ENCODE results near the gene RASGEF1C. TPM values are rescaled to one million over a fixed set of nuclear protein-coding genes. Genes with fewer than 3 reads are reported as not detected.

RASGEF1C gene
- total RNA-seq, 1 donor from 2014 or later = not detected

DNA sequence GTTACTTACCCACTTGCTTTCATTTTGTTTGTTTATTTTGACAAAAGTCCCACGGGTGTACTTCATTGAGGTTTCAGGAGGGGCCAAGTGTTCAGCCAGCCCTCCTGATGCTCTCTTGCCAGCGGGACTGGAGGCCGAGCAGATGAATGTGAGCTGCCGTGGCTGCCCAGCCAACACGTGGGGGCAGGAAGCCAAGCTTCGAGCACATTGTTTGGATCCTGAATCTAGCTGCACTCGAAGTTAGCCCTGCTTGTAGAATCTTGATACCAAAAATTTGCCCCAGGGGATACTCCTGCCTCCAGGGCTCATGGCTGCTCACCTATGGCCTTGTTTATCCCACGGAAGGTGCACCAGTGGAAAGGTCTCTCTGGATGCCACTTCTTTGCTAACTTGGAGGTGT lies 49.3 kb downstream of the RASGEF1C start:
- DNase-seq (ENCODE audit: low spot score) = no peak

DNA sequence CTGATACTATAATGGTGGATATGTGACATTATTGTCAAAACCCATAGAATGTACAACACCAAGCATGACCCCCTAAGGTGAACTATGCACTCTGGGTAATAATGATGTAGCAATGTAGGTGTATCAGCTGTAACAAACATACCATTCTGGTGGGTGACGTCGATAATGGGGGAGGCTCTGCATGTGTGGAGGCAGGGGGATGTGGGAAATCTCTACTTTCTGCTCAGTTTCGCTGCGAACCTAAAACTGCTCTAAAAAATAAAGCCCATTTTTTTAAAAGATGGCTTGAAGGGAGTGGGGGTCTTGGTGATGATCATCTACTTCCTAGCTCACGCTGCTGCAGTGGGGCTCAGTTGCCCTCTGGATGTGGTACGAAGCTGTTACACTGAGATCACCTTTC lies 51.1 kb downstream of the RASGEF1C start:
- no peak for DNase-seq (ENCODE audit: low spot score)

DNA sequence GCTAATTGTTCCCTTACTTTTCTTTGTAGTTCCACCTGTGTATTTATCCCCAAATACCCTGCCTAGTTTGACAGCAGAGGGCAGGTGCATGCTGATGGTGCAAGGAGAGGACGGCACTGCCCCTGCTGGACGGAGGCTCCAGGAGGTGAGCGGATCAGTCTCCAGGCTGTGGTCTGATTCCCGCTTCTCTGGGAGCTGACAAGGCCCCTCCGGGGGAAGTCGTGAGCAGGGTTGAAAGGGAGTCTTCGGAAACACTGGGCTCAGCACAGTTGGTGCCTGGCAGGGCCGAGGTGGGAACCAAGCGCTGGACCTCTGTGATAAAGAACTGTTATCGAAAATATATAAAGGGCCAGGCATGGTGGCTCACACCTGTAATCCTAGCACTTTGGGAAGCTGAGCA lies 52.9 kb downstream of the RASGEF1C start:
- DNase-seq (ENCODE audit: low spot score) = no peak

DNA sequence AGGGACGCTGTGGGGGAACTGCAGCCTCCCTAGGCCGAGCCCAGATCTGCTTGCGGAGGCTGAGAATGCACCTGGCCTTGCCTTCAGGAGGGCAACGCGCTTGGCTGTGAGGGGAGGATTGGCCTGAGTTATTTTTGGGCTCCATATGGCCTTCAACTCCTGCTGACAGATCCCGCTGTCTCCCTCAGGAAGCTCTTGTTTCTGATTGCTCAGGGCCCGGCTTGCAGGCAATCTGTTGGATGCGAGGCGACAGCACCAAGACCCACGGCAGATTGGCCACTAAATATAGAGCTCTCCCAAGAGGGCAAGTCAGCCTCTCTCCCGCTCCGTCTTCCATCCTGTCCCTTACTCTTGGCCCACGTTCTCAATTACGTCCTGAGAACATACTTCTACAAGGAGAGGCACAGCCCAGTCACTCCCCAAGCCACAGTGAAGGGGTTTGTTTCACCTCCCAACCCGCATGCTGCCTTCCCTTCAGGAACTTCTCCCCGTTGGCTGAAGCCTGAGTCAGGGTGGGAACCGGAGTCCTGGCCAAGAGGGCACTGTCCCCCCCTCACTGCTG lies 53.6 kb downstream of the RASGEF1C start:
- no peak for DNase-seq (ENCODE audit: low spot score)

DNA sequence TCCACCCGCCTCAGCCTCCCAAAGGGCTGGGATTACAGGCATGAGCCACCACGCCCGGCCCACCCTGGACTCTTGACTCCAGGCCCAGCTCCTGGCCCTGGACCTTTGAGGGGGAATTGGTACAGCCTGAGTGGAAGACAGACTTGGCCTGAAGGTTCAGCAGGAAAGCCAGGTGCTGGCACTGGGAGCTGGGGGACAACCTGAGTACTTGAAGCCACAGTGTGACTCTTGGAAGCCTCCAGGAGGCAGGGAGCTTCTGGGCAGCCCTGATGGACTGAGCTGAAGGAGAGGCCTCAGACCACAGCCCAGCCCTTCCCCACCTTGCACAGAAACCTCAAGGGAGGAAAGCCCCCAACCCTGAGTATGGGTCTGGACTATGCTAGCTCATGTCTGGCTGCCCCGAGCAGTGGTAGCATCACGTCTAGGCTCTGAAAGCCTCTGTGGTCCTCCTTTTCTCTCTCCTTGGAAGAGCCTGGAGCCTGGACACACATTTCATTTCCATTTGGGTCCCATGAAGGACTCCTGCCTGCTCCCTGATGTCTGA lies 54.1 kb downstream of the RASGEF1C start:
- DNase-seq (ENCODE audit: low spot score) = no peak

GRCh38 chr5:180153991-180154390 lies 55.0 kb downstream of the RASGEF1C start:
- no peak for DNase-seq (ENCODE audit: low spot score)

GRCh38 chr5:180153099-180153498 lies 55.9 kb downstream of the RASGEF1C start:
- DNase-seq (ENCODE audit: low spot score) = no peak

DNA sequence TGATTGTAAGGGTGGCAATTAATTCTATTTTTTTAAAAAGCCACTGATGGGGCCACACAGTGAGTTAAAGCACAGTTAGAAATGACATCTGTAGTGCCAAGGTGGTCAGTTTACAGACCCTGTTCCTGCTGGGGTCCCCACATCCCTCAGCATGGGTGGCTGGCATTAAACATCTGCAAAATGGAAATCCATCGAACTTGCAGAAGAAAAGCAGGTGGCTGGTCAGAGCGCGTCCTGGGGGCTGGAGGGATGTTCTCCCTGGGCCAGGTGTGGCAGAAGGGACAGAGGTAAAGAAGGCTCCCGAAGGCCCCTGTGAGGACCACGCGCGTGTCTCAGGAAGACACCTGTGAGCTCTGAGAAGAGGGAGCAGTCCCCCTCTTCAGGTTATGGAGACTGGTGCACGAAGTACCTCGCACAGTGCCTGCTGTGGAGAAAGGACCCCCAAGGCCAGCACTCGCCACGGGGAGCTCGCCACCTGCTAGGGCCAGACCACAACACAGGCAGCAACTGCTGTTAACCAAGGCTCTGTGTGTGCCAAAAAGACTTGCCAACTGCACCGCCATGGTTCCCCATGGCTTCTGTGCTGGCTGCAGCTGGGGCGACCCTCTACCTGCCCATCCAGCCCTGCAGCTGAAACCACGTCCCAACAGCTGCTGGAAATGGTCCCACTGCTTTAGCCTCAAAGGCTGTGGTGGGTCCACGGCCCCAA lies 65.2 kb downstream of the RASGEF1C start:
- DNase-seq (ENCODE audit: low spot score) = no peak

DNA sequence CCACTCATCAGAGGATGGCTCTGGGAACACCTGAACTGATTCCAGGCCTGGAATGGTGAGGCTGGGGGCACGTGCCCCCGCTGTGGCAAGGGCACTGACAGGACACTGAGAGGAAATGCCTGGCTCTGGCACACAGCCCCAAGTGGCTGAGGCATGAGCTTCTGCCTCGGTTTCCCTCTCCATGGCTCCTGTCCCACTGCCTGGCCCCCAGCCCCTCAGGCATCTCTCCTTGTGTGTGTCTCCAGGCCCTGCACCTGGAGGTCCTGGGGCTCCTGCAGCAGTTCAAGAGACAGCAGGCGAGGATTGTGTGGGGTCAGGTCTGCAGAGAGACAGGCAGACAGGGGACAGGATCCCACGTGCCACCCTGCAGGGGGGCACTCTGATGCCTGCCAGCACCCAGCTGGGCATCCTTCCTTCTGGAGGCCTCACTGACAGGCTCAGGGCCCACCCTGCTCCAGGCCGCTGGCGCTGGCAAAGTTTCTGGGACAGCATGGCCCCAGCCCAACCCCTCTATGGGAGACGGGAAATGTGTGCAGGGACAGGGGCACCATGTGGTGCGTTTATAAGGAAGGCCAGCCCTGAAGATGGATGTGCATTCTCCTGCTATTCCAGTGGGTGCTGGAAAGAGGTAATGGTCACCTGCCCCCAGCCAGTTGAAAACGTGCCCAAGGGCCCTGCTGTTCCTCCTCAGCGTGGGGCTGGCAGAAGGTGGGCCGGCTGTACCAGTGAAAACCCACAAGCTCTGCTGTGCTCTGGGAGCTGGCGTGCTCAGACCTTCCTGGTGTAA lies 66.0 kb downstream of the RASGEF1C start:
- no peak for DNase-seq (ENCODE audit: low spot score)

DNA sequence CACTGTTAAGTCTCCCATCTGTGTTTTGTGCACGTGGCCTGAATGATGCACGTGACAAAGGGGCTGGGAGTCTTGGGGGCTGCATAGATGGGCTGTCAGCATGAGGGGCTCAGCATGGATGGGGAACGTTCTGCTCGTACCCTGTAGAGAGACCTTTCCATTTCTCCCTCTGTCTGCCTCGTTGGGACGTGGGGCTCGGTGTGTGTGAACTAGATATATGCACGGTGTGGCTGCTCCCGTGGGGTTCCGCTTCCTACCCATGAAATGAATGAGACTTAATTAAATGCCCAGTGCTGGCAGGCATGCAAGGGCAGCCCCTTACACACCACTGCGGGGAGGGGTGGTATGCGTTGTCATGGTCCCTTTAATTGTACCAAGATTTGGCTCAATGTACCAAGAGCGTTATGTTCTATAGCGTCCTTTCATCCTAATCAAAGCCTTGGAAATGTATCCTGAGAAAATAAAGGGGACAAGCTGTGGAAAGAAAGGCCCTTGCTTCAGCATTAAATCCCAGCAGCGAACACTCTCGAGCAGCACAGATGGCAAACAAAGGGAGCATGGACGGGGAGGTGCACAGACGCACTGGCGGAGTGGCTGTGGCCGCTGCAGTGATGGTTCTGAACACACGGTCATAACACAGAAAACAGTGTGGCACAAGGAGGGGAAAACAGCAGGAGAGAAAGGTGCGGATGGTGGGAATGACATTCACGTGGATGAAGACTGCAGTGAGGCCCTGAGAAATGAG lies 66.8 kb downstream of the RASGEF1C start:
- no peak for DNase-seq (ENCODE audit: low spot score)

- no peak for DNase-seq (ENCODE audit: low spot score)
These were observed 67.8 kb downstream of the RASGEF1C start for GRCh38 chr5:180141068-180141660.

- no peak for DNase-seq (ENCODE audit: low spot score)
These were observed 68.4 kb downstream of the RASGEF1C start for GRCh38 chr5:180140571-180140970.

DNA sequence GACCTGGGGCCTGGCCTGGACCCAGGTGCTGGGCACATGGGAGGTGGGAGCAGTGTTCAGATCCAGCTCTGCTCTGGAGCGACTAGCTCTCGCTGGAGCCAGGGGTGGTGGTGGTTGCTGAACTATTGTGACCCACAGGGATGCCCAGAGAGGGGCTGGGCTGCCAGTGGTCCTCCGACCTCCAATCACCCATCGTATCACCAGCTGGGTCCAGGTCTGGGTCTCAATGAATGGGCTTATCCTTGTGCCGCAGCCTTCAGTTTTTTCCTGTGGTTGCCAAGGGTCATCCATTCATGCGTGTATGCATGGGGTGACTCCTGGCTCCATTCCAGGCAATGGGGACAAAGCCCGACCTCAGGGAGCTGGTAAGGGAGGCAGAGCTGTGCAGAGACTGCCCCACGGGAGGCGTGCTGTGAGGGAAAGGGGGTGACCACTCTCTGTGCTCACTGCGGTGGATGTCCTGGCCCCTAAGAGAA lies 68.9 kb downstream of the RASGEF1C start:
- DNase-seq (ENCODE audit: low spot score) = no peak

DNA sequence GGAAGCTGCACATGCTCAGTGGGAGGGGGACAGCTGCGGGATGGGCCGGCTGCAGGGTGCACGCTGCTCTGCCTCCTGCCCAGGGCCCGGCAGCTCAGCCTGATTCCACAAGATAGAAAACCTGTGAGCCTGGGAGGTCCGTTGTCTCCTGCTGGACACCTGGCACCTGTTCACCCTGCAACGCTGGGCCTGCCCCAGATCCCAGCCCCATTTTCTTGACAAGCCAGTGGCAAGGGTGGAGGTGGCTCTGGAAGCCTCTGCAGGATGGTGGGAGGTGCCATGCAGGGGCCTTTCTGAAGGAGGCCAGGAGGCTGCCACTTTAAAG lies 69.3 kb downstream of the RASGEF1C start:
- DNase-seq (ENCODE audit: low spot score) = no peak

- no peak for DNase-seq (ENCODE audit: low spot score)
These were observed 69.9 kb downstream of the RASGEF1C start for GRCh38 chr5:180138976-180139730.

DNA sequence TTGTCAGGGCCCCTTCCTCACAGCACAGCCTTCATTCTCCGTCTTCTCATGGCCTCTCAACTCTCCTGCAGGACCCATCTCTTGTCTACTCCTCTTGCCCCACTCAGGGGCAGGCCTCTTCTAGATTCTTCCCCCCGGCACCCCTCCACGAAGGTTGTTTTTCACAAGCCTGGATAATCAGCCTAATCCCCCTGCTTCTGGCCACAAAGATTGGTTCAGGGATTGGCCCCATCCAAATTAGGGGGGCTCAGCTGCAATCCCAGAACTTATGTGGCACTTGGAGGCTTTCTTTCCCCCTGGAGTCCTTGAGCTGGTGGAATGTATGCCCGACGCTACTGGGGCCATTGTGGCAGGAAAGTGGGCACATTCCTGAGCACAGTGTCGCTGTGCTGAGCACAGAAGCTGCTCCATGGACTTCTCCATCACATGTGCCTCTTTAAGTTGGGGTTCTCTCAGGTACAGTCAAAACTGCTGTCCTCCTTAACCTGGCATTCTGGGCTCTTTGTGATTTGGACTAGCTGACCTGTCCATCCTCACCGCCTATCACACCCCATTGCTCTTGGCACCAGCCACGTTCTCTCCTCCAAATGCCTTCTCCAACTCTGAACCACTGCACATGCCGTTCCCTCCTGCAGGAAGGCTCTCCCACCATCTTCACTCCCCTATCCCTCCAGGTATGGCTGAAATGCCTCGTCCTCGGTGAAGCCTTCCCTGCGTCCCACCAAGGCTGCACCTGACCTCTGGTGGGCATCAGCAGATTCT lies 70.6 kb downstream of the RASGEF1C start:
- no peak for DNase-seq (ENCODE audit: low spot score)

GRCh38 chr5:180137401-180138213 lies 71.4 kb downstream of the RASGEF1C start:
- DNase-seq (ENCODE audit: low spot score) = no peak

DNA sequence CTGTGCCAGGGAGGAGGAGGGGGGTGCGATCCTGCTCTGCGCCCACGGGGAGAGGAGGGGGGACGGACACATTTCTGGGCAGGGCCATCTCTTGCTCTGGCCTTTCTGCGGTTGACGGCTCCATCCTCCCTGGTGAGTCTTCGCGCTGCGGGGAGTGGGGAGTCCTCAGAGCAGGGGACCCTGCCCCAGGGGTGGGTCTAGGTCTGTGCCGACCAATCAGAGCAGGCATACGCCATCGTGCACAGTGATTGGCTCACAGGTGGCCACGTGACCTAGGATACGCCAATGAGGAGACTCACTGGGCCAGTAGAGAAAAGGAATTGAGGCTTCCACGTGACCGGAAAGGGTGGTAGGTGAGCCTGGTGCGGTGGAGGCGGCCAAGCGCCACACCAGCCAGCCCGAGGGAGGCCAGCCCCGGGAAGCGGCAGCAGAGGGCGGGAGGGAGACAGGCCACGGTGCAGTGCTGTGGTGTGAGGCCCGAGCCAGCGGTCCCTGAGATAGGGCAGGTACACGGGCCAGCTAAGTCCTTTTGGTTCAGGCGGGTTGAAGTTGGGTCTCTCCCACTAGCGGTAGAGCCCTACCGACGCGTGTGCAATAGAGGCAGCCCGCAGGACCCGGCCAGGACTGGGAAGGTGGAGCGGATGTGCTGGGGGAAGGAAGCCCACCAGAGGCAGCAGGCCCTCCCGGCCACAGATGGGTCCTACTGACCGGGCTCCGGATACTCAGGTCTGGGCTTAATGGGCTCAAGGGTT lies 72.2 kb downstream of the RASGEF1C start:
- peak; percentile 36 for DNase-seq (ENCODE audit: low spot score)
